IPS DF 19.7 (cell line): ENCODE measurements around the gene CD300LF.

Experiments
- DNase-seq: peaks from one replicate; pipeline ENCODE4 v3.0.0-alpha.2; 2013; ENCODE audit warnings: low read depth, low spot score

The CD300LF gene

DNA sequence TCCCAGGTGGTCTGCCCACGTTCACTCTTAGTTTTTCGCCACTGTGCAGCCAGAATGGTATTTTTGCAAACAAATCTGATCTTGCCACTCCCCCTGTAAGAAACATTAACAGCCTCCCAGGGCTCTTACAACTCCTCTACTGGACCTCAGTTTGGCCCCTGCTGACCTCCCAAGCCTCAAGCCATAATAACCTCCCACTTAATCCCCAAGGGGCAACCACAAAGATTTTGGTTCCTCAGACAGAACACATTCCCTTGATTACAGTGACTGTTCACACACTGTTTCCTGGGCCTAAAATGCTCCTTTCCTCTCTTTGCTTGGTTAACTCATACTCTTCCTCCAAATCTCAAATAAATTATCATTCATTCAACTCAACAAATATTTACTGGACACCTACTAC is 67.7 kb downstream of the CD300LF start:
- no peak for DNase-seq

- no peak for DNase-seq
These were observed 68.3 kb downstream of the CD300LF start for GRCh38 chr17:74644419-74644818.
